B cell (primary cell): ENCODE data around the gene ESRRA. TPM values are rescaled to one million over a fixed set of nuclear protein-coding genes. Genes with fewer than 3 reads are reported as not detected.

Experiments used
- ATAC-seq: fragments of 200-7000 bp; cut with Tn5 transposase; one replicate; pipeline ENCODE4 v1.10.0; 2021; ENCODE audit warnings: low read depth, mild to moderate bottlenecking, moderate number of reproducible peaks, moderate library complexity
- CTCF ChIA-PET: fragments of 350-600 bp; sonication (Branson Sonifier 250); formaldehyde crosslinking; loops from one replicate; lab custom pipeline; 2021; ENCODE audit warnings: antibody characterized with exemption, inconsistent platforms; lab: Charles Lee
- POLR2A ChIA-PET: fragments of 350-600 bp; sonication (Branson Sonifier 250); formaldehyde crosslinking; loops from one replicate; lab custom pipeline; 2021; ENCODE audit warnings: antibody characterized with exemption; lab: Charles Lee
- DNase-seq: peaks from one replicate; pipeline ENCODE4 v3.0.0; 2013
- H2AFZ ChIP-seq: 2 replicates; pipeline ENCODE4 v1.6.1; 2012; ENCODE audit warnings: mild to moderate bottlenecking, low read depth, low read length; ENCODE audit not compliant: insufficient read depth, poor library complexity, severe bottlenecking
- H3K27ac ChIP-seq, 2 donors: 1 replicate in 1 of 2; 2 replicates in 1 of 2; pipeline ENCODE4 v1.5.1; 2012 to 2013; ENCODE audit warnings: low read length in 2 of 2, mild to moderate bottlenecking in 2 of 2, moderate library complexity in 1 of 2
- H3K27me3 ChIP-seq, 4 experiments: fragments of 200-600 bp in 1 of 4; sonication (generic) in 1 of 4; replicated peaks in 1 of 4; 1 replicate in 2 of 4; 2 replicates in 2 of 4; pipeline versions ENCODE4 v1.6.1 to v1.7.0; 2013 to 2016; ENCODE audit warnings: low read length in 3 of 4, mild to moderate bottlenecking in 2 of 4, mixed read lengths in 1 of 4, moderate library complexity in 1 of 4; ENCODE audit not compliant: insufficient read depth in 4 of 4, control insufficient read depth in 3 of 4; ENCODE audit errors: control extremely low read depth in 1 of 4
- H3K36me3 ChIP-seq, 2 experiments: replicated peaks in 1 of 2; 1 replicate in 1 of 2; 2 replicates in 1 of 2; pipeline versions ENCODE4 v1.6.1 to v1.7.1; 2013; ENCODE audit warnings: low read length in 1 of 2; ENCODE audit not compliant: insufficient read depth in 2 of 2, control insufficient read depth in 1 of 2; ENCODE audit errors: control extremely low read depth in 1 of 2, extremely low read depth in 1 of 2
- H3K4me1 ChIP-seq, 2 donors: fragments of 200-600 bp in 1 of 2; sonication (generic) in 1 of 2; 1 replicate in 1 of 2; 2 replicates in 1 of 2; pipeline versions ENCODE4 v1.5.1 to v1.6.1; 2013 to 2017; ENCODE audit warnings: low read length in 2 of 2; ENCODE audit not compliant: control insufficient read depth in 2 of 2, insufficient read depth in 2 of 2
- H3K4me2 ChIP-seq: replicated peaks from 2 replicates; pipeline ENCODE3; 2012; ENCODE audit warnings: mild to moderate bottlenecking, low read depth, low read length; ENCODE audit not compliant: poor library complexity, severe bottlenecking
- H3K4me3 ChIP-seq, 5 experiments: fragments of 200-600 bp in 1 of 5; sonication (generic) in 1 of 5; 1 replicate in 3 of 5; 2 replicates in 2 of 5; pipeline versions ENCODE4 v1.5.1 to v1.7.0; 2011 to 2016; ENCODE audit warnings: low read length in 4 of 5, mild to moderate bottlenecking in 4 of 5, low read depth in 2 of 5, control low read depth in 1 of 5, moderate library complexity in 1 of 5; ENCODE audit not compliant: insufficient read depth in 1 of 5; ENCODE audit errors: control extremely low read depth in 1 of 5, extremely low read depth in 1 of 5
- H3K79me2 ChIP-seq: fragments of 200-600 bp; sonication (generic); one replicate; pipeline ENCODE4 v1.6.0; 2016; ENCODE audit warnings: low read length; ENCODE audit not compliant: control insufficient read depth, insufficient read depth
- H3K9ac ChIP-seq: fragments of 200-600 bp; sonication (generic); 2 replicates; pipeline ENCODE4 v1.6.1; 2017; ENCODE audit warnings: mild to moderate bottlenecking, low read length, moderate library complexity
- H3K9me3 ChIP-seq, 3 donors: one replicate each; pipeline versions ENCODE4 v1.6.1 to v1.7.1; 2013; ENCODE audit warnings: low read length in 2 of 3; ENCODE audit not compliant: control insufficient read depth in 2 of 3, insufficient read depth in 1 of 3; ENCODE audit errors: control extremely low read depth in 1 of 3
- H4K20me1 ChIP-seq: 2 replicates; pipeline ENCODE4 v1.6.0; 2012; ENCODE audit warnings: mild to moderate bottlenecking, low read length; ENCODE audit not compliant: insufficient read depth, control insufficient read depth, poor library complexity, severe bottlenecking
- H3K27ac Mint-ChIP-seq: one replicate; pipeline ENCODE4 v1.8.0; 2021; ENCODE audit warnings: mixed read lengths
- H3K27me3 Mint-ChIP-seq: one replicate; pipeline ENCODE4 v1.8.0; 2021; ENCODE audit warnings: mixed read lengths
- H3K4me1 Mint-ChIP-seq: one replicate; pipeline ENCODE4 v1.8.0; 2021; ENCODE audit warnings: mixed read lengths
- H3K4me3 Mint-ChIP-seq: one replicate; pipeline ENCODE4 v1.8.0; 2021; ENCODE audit warnings: mixed read lengths
- H3K9me3 Mint-ChIP-seq: one replicate; pipeline ENCODE4 v1.8.0; 2022; ENCODE audit warnings: mixed read lengths; ENCODE audit not compliant: insufficient read depth
- CTCF ChIP-seq: fragments of 200-600 bp; IDR thresholded peaks from one replicate; pipeline ENCODE4 v1.8.0; 2022; ENCODE audit warnings: antibody characterized with exemption, mild to moderate bottlenecking
- EZH2 ChIP-seq: IDR thresholded peaks from 2 replicates; pipeline ENCODE4 v1.6.1; 2012; ENCODE audit warnings: borderline replicate concordance, low read depth, mild to moderate bottlenecking, moderate library complexity, low read length; ENCODE audit not compliant: insufficient read depth, poor library complexity, severe bottlenecking
- WGBS: methylation state at CpG from one replicate; pipeline ENCODE4 v1.1.5; 2013; ENCODE audit warnings: missing lambda C conversion rate; ENCODE audit not compliant: insufficient coverage; 5-methylcytosine and 5-hydroxymethylcytosine counted together
- intact Hi-C: fragments of 100-400 bp; cut with micrococcal nuclease; formaldehyde crosslinking; loops from one replicate; pipeline ENCODE4 v1.10.0; 2022
- polyA plus RNA-seq: library from polyadenylated mRNA; depleted of rRNA; stranded (reverse); fragments of >200 nt; gene quantifications from 2 replicates; pipeline ENCODE4 v1.2.3, GENCODE V29; 2012
- total RNA-seq, 2 donors: library from RNA; stranded (reverse); fragments of 120-200 nt in 1 of 2; gene quantifications; 1 replicate in 1 of 2; 2 replicates in 1 of 2; pipeline versions ENCODE4 v1.2.3 to v1.2.4, GENCODE V29; 2013 to 2022

The ESRRA gene
- total and polyA plus RNA-seq, 2 donors (not counting 1 experiment from before 2014, with no cell fraction given) = 16.3 to 39.6 TPM

- H3K4me1 ChIP-seq = peaks cover 27 to 51% of the 10 kb centered on the region in 2 donors
- DNase-seq (peak; percentile 52), ATAC-seq (no peak)
- no peak overlapping the region for H3K4me3 ChIP-seq
- ChIA-PET CTCF (interaction anchor here (0.7 to 10.2 kb wide), 11 partner anchors 15 to 548 kb away, joined by 3 to 188 read pairs (median 6); partner anchors contain the start of genes CCDC88B, ESRRA, PRDX5 and TRMT112), POLR2A (interaction anchor here (0.7 to 2.8 kb wide), 2 partner anchors 16 to 39 kb away, joined by 3 to 16 read pairs; partner anchors contain the start of genes PRDX5 and TRMT112)
- H3K4me1 Mint-ChIP-seq = peaks cover 37% of the 10 kb centered on the region
- no peak overlapping the region for H3K4me2 ChIP-seq
- no peaks in the 10 kb centered on the region for H3K27me3 Mint-ChIP-seq
- no peaks in the 10 kb centered on the region for H3K9me3 Mint-ChIP-seq
- H3K27me3 ChIP-seq = no peaks in the 10 kb centered on the region
- peaks cover 45% of the 10 kb centered on the region for H4K20me1 ChIP-seq
- no peak overlapping the region for H3K9ac ChIP-seq
- H3K79me2 ChIP-seq = peaks cover 11% of the 10 kb centered on the region
- H3K27ac ChIP-seq = no peak overlapping the region
- peaks cover 0 to 22% of the 10 kb centered on the region in 2 experiments for H3K36me3 ChIP-seq
- no peaks in the 10 kb centered on the region for H3K9me3 ChIP-seq
- WGBS = 91% methylated on average over 23 of the region's 25 CpGs
- H3K4me3 Mint-ChIP-seq = peak overlapping the region; percentile 24
- TF ChIP-seq EZH2 (no peak), CTCF (no peak)
- intact Hi-C loops = loop anchor here (5.0 kb wide), 1 partner anchor 91 kb away; no protein-coding TSS in a partner anchor
- peak overlapping the region; percentile 28 for H3K27ac Mint-ChIP-seq
- no peak overlapping the region for H2AFZ ChIP-seq
These were observed 51.4 kb downstream of the ESRRA start for GRCh38 chr11:64356498-64357411.
